GM19328 (cell line): ENCODE measurements around the gene ZNF682.
"Not testable (repeated sequence)": the region's sequence is repeated elsewhere in the genome, so short reads cannot be mapped to it uniquely, and the experiment has no call there.

Source experiments
- ATAC-seq: cut with Tn5 transposase; IDR thresholded peaks from one replicate; pipeline ENCODE4 v1.9.1; 2021; ENCODE audit warnings: mild to moderate bottlenecking, moderate library complexity; ENCODE audit not compliant: unreplicated experiment

Gene ZNF682

GRCh38 chr19:20039203-20039723 is at the start of gene ZNF682:
ZNF682 (minus strand) TSS chr19:20039505; CDS start chr19:20039345, 160 bp downstream.
- ATAC-seq: peak; percentile 95

GRCh38 chr19:20082876-20083275 is 43.6 kb upstream of the ZNF682 start:
- ATAC-seq: not testable (repeated sequence)

- not testable (repeated sequence) for ATAC-seq
Measured at GRCh38 chr19:20082232-20082833, 43.0 kb upstream of the ZNF682 start.

GRCh38 chr19:20080656-20081055 is 41.4 kb upstream of the ZNF682 start:
- no peak for ATAC-seq

- no peak for ATAC-seq
Measured at GRCh38 chr19:20079476-20079875, 40.2 kb upstream of the ZNF682 start.

- no peak for ATAC-seq
Measured at GRCh38 chr19:20078581-20079031, 39.3 kb upstream of the ZNF682 start.

- ATAC-seq: no peak
Measured at GRCh38 chr19:20077791-20078463, 38.6 kb upstream of the ZNF682 start, which contains the start of gene ZNF90. ZNF90 (plus strand) TSS chr19:20078000; CDS start chr19:20078133, 133 bp downstream.

- ATAC-seq: no peak
Measured at GRCh38 chr19:20072936-20073335, 33.6 kb upstream of the ZNF682 start.

GRCh38 chr19:20070691-20071090 is 31.4 kb upstream of the ZNF682 start:
- no peak for ATAC-seq

GRCh38 chr19:20068559-20068958 is 29.3 kb upstream of the ZNF682 start:
- not testable (repeated sequence) for ATAC-seq

- no peak for ATAC-seq
Measured at GRCh38 chr19:20067943-20068342, 28.6 kb upstream of the ZNF682 start.

GRCh38 chr19:20066861-20067260 is 27.6 kb upstream of the ZNF682 start:
- no peak for ATAC-seq

GRCh38 chr19:20060282-20060681 is 21.0 kb upstream of the ZNF682 start:
- no peak for ATAC-seq

- ATAC-seq: not testable (repeated sequence)
Measured at GRCh38 chr19:20058738-20059137, 19.4 kb upstream of the ZNF682 start.

- ATAC-seq: peak; percentile 65
Measured at GRCh38 chr19:20051841-20052768, 12.8 kb upstream of the ZNF682 start.

- not testable (repeated sequence) for ATAC-seq
Measured at GRCh38 chr19:20045742-20046141, 6.4 kb upstream of the ZNF682 start.

- no peak for ATAC-seq
Measured at GRCh38 chr19:20044663-20045062, 5.4 kb upstream of the ZNF682 start.

GRCh38 chr19:20038358-20039202 is 725 bp downstream of the ZNF682 start:
- ATAC-seq: no peak

GRCh38 chr19:20035935-20036334 is 3.4 kb downstream of the ZNF682 start:
- no peak for ATAC-seq

GRCh38 chr19:20028611-20029010 is 10.7 kb downstream of the ZNF682 start:
- no peak for ATAC-seq
